ENCODE measurements around the gene RBM38. TPM values are rescaled to one million over a fixed set of nuclear protein-coding genes. Genes with fewer than 3 reads are reported as not detected.

RBM38 gene
- total and polyA plus RNA-seq, 2 of the 4 experiments (the other 2 are of a cell fraction) = 5.2 to 11.9 TPM

GRCh38 chr20:57442158-57442887, 51.1 kb downstream of the RBM38 start (continued):
- TF ChIP-seq MAZ (IDR thresholded peaks at IDR 0.05; ENCODE audit: borderline replicate concordance, low read depth, low read length) = no peak

DNA sequence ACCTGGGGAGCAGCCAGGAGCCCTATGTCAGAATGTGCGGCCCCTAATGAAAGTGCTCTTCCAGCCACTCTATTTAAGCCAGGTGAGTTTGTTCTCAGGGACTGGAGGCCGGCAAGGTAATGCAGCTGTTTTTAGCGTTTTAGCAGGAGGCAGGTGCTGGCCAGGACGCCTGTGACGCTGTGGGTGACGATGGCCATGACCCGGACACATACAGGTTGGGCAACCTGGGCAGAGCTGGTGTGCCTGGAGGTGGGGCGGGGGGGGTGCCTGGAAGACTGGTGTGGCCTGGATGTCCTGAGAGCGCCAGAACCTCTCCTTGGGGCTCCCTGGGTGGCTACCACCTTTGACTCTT, 51.7 kb downstream of the RBM38 start:
- H4K5ac ChIP-seq (ENCODE audit: low read depth, low read length) = no peak overlapping the region
- no peak overlapping the region for H2BK20ac ChIP-seq (ENCODE audit: low read depth, low read length)
- dilution Hi-C loops (cut with HindIII; ENCODE audit: low sequenced_read_pairs, unreplicated experiment) (no loop called here), intact Hi-C loops (cut with micrococcal nuclease) (no loop called here), in situ Hi-C loops (cut with MboI; ENCODE audit: low sequenced_read_pairs) (no loop called here)
- no peaks in the 10 kb centered on the region for H3K36me3 ChIP-seq (ENCODE audit: control insufficient read depth, insufficient read depth, low read length)
- H3K4me2 ChIP-seq (ENCODE audit: low read depth, low read length) = no peak overlapping the region
- H3K9ac ChIP-seq (ENCODE audit: low read depth, low read length) = no peak overlapping the region
- no peak overlapping the region for H3K23ac ChIP-seq (ENCODE audit: low read depth, low read length)
- H3K27ac ChIP-seq (ENCODE audit: insufficient read depth, low read length) = no peak overlapping the region
- peak overlapping the region; percentile 28 for H2AK9ac ChIP-seq (replicated peaks; ENCODE audit: low read depth, low read length, poor library complexity)
- peaks cover 7% of the 10 kb centered on the region for H3K9me3 ChIP-seq (ENCODE audit: control insufficient read depth, insufficient read depth, low read length)
- peaks cover 3% of the 10 kb centered on the region for H3K27me3 ChIP-seq (ENCODE audit: control insufficient read depth, insufficient read depth, low read length)
- WGBS, 2 experiments (ENCODE audit: extremely low coverage in 2 of 2, insufficient read length in 1 of 2) = 81% methylated on average over 6 of the region's 9 CpGs; no CpG with 5 or more reads in 1 of the 2 experiments
- no TSS peak for BruUV-seq (replicated peaks)
- H3K56ac ChIP-seq (ENCODE audit: extremely low read depth, insufficient read depth, low read length) = no peak overlapping the region
- no peak overlapping the region for H3K18ac ChIP-seq (ENCODE audit: low read depth, low read length)
- POLR2A ChIA-PET (ENCODE audit: unreplicated experiment) = no interaction called here
- no peak overlapping the region for H2AK5ac ChIP-seq (ENCODE audit: low read depth, low read length)
- H4K8ac ChIP-seq (ENCODE audit: low read depth in 2 of 2, low read length in 2 of 2) = no peak overlapping the region
- CTCF ChIA-PET = no interaction called here
- DNase-seq (no peak), ATAC-seq (ENCODE audit: low read depth) (no peak)
- no peak overlapping the region for H4K91ac ChIP-seq (ENCODE audit: insufficient read depth, low read depth, low read length)
- no peak overlapping the region for H3K4me3 ChIP-seq (ENCODE audit: insufficient read depth, low read depth, low read length)
- peaks cover 4% of the 10 kb centered on the region; the same call in 1 of the 2 replicates for H3K4me1 ChIP-seq (ENCODE audit: control insufficient read depth, insufficient read depth, low read length)
- H3K79me1 ChIP-seq (ENCODE audit: low read depth in 1 of 2, low read length in 2 of 2) = no peaks in the 10 kb centered on the region
- H2BK15ac ChIP-seq (ENCODE audit: low read depth, low read length) = no peak overlapping the region
- H3K4ac ChIP-seq (ENCODE audit: low read depth, low read length) = no peak overlapping the region
- TF ChIP-seq FOS (IDR thresholded peaks at IDR 0.05; ENCODE audit: low read depth, low read length) (no peak), MAFK (IDR thresholded peaks at IDR 0.05; ENCODE audit: low read depth, low read length) (no peak), BHLHE40 (IDR thresholded peaks at IDR 0.05; ENCODE audit: low read depth, low read length) (no peak), NFE2L2 (IDR thresholded peaks at IDR 0.05; ENCODE audit: low read depth, low read length) (no peak)
- TF ChIP-seq, protein P1, sequence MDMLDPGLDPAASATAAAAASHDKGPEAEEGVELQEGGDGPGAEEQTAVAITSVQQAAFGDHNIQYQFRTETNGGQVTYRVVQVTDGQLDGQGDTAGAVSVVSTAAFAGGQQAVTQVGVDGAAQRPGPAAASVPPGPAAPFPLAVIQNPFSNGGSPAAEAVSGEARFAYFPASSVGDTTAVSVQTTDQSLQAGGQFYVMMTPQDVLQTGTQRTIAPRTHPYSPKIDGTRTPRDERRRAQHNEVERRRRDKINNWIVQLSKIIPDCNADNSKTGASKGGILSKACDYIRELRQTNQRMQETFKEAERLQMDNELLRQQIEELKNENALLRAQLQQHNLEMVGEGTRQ (IDR thresholded peaks at IDR 0.05; ENCODE audit: low read depth, low read length) = no peak
- TF ChIP-seq, protein P2, sequence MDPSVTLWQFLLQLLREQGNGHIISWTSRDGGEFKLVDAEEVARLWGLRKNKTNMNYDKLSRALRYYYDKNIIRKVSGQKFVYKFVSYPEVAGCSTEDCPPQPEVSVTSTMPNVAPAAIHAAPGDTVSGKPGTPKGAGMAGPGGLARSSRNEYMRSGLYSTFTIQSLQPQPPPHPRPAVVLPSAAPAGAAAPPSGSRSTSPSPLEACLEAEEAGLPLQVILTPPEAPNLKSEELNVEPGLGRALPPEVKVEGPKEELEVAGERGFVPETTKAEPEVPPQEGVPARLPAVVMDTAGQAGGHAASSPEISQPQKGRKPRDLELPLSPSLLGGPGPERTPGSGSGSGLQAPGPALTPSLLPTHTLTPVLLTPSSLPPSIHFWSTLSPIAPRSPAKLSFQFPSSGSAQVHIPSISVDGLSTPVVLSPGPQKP (IDR thresholded peaks at IDR 0.05; ENCODE audit: borderline replicate concordance, low read depth, low read length) = no peak
- no peak overlapping the region for H2BK5ac ChIP-seq (ENCODE audit: low read depth, low read length, poor library complexity, severe bottlenecking)
- H2AFZ ChIP-seq (replicated peaks; ENCODE audit: low read length, poor library complexity) = no peak overlapping the region
- H3K9me1 ChIP-seq (ENCODE audit: insufficient read depth, low read length) = 0 out of 2 replicates have a peak, but pooled peaks cover 3% of the 10 kb centered on the region
- H2BK120ac ChIP-seq (ENCODE audit: low read depth, low read length) = no peak overlapping the region
- no peak overlapping the region for H3K14ac ChIP-seq (replicated peaks; ENCODE audit: low read depth, low read length)
- no peaks in the 10 kb centered on the region for H4K20me1 ChIP-seq (ENCODE audit: insufficient read depth, low read length)

Measured in IMR-90 (cell line).